ENCODE measurements around the gene RPL13A. TPM values are rescaled to one million over a fixed set of nuclear protein-coding genes. Genes with fewer than 3 reads are reported as not detected.

RPL13A gene
- total and polyA plus RNA-seq, 9 of the 15 experiments (the other 6 are each of a cell fraction or from before 2014, with no cell fraction given), result 1,744 to 5,482 (median 2,949) TPM

DNA sequence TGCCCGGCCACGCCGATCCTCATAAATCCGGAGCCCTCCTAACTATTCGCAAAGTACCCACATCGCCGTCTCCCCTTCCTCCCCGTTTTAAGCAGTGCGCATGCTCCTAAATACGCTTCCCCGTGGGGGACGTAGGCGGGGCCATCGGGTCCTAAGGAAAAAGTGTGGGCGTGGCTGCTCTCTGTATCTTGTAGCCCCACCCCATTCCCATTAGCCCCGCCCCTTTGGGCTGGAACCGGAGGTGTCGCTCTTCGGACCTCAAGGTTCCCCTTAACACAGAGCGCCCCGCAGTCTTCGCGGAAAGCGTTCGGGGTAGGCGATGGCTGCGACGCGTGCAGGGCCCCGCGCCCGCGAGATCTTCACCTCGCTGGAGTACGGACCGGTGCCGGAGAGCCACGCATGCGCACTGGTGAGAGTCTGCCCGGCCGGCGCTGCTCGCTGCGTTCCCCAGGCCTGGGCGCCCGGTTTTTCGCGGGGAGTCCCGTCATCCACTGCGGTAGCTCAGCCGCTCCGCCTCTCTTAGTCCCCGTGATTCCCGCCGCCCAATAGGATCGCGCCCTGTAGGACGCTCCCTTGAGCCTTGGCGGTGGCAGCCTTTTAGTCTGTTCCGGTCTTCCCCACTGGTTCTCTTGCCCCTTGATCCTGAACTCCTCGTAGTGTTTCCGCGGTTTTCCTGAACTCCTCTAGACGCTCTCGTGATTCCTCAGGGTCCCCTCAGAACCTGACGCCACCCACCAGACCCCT lies 34.2 kb upstream of the RPL13A start, which contains the start of gene ALDH16A1 (continued):
- TF ChIP-seq KLF16 (IDR thresholded peaks at IDR 0.05) (no peak), TEAD1 (CRISPR knock-in tag; IDR thresholded peaks at IDR 0.05) (peak in 1 of 2 experiments; percentile 79; a peak in 1 of 4 replicates), CREBBP (IDR thresholded peaks at IDR 0.05; ENCODE audit: low read depth, low read length) (no peak), WHSC1 (IDR thresholded peaks at IDR 0.05; ENCODE audit: low read length) (no peak), MCM7 (IDR thresholded peaks at IDR 0.05) (no peak), FOXA3 (CRISPR knock-in tag; conservative IDR thresholded peaks at IDR 0.05 in 1 of 2, IDR thresholded peaks at IDR 0.05 in 1 of 2) (no peak), MECOM (CRISPR knock-in tag; IDR thresholded peaks at IDR 0.05) (no peak), NR2C2 (CRISPR knock-in tag; IDR thresholded peaks at IDR 0.05) (no peak), NR2C2 (tag; IDR thresholded peaks at IDR 0.05) (peak; percentile 78), ZNF232 (CRISPR knock-in tag; IDR thresholded peaks at IDR 0.05) (no peak), MTA1 (IDR thresholded peaks at IDR 0.05; ENCODE audit: borderline replicate concordance) (no peak), SMAD2 (IDR thresholded peaks at IDR 0.05; ENCODE audit: low read depth, low read length) (no peak)
- TF ChIP-seq, protein P1, sequence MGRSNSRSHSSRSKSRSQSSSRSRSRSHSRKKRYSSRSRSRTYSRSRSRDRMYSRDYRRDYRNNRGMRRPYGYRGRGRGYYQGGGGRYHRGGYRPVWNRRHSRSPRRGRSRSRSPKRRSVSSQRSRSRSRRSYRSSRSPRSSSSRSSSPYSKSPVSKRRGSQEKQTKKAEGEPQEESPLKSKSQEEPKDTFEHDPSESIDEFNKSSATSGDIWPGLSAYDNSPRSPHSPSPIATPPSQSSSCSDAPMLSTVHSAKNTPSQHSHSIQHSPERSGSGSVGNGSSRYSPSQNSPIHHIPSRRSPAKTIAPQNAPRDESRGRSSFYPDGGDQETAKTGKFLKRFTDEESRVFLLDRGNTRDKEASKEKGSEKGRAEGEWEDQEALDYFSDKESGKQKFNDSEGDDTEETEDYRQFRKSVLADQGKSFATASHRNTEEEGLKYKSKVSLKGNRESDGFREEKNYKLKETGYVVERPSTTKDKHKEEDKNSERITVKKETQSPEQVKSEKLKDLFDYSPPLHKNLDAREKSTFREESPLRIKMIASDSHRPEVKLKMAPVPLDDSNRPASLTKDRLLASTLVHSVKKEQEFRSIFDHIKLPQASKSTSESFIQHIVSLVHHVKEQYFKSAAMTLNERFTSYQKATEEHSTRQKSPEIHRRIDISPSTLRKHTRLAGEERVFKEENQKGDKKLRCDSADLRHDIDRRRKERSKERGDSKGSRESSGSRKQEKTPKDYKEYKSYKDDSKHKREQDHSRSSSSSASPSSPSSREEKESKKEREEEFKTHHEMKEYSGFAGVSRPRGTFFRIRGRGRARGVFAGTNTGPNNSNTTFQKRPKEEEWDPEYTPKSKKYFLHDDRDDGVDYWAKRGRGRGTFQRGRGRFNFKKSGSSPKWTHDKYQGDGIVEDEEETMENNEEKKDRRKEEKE (IDR thresholded peaks at IDR 0.05; ENCODE audit: borderline replicate concordance in 1 of 2, control insufficient read depth in 1 of 2, low read depth in 2 of 2, low read length in 1 of 2), result no peak
- TF ChIP-seq, protein P2, sequence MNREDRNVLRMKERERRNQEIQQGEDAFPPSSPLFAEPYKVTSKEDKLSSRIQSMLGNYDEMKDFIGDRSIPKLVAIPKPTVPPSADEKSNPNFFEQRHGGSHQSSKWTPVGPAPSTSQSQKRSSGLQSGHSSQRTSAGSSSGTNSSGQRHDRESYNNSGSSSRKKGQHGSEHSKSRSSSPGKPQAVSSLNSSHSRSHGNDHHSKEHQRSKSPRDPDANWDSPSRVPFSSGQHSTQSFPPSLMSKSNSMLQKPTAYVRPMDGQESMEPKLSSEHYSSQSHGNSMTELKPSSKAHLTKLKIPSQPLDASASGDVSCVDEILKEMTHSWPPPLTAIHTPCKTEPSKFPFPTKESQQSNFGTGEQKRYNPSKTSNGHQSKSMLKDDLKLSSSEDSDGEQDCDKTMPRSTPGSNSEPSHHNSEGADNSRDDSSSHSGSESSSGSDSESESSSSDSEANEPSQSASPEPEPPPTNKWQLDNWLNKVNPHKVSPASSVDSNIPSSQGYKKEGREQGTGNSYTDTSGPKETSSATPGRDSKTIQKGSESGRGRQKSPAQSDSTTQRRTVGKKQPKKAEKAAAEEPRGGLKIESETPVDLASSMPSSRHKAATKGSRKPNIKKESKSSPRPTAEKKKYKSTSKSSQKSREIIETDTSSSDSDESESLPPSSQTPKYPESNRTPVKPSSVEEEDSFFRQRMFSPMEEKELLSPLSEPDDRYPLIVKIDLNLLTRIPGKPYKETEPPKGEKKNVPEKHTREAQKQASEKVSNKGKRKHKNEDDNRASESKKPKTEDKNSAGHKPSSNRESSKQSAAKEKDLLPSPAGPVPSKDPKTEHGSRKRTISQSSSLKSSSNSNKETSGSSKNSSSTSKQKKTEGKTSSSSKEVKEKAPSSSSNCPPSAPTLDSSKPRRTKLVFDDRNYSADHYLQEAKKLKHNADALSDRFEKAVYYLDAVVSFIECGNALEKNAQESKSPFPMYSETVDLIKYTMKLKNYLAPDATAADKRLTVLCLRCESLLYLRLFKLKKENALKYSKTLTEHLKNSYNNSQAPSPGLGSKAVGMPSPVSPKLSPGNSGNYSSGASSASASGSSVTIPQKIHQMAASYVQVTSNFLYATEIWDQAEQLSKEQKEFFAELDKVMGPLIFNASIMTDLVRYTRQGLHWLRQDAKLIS (CRISPR knock-in tag; IDR thresholded peaks at IDR 0.05), result no peak
